HG02642 (cell line): ENCODE measurements around the gene MCHR1.

Experiments used
- ATAC-seq: cut with Tn5 transposase; IDR thresholded peaks from one replicate; pipeline ENCODE4 v1.9.1; 2021; ENCODE audit warnings: mild to moderate bottlenecking; ENCODE audit not compliant: unreplicated experiment, poor library complexity

MCHR1 gene

DNA sequence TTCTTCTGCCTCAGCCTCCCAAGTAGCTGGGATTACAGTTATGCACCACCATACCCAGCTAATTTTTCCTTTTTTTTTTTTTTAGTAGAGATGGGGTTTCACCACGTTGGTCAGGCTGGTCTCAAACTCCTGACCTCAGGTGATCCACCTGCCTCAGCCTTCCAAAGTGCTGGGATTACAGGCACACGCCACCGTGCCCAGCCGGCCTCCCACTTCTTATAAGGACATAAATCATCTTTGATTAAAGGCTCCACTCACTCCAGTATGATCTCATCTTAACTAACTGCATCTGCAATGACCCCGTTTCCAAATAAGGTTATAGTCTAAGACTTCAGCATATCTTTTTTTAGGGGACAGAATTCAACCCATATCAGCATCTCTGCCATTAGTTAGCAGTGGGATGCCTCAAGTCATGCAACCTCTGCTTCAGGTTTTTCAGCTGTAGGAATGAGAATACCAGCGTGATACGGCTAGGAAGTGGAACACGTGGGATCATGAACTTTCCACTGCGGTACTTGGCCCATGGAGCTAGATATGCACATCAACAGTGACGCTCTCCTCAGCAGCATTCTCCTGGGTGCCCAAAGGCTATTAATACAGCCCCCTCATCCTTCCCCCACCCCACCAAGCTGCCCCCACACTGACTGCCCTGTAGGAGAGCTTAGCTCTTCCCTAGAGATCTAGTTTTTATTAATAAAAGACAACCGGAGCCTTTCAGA is 41.4 kb downstream of the MCHR1 start:
- no peak for ATAC-seq

DNA sequence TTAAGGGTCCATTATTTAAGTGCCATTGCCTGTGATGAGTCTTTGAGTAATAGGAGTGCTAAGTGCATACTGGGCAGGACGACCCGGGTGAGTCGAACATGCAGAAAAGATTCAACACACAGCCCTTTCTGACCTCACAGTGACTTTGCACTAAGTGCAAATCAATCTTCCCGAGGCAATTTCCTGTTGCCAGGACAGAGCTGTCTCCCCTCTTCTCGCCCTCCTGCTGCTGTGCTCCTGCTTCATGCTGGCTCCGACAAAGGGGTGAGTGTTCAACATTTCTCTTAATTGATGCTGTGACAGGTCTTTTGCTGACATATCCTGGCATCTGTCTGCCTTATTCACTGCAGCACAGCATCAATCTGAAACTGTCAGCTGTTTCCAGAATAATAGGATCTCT is 42.0 kb downstream of the MCHR1 start:
- no peak for ATAC-seq

DNA sequence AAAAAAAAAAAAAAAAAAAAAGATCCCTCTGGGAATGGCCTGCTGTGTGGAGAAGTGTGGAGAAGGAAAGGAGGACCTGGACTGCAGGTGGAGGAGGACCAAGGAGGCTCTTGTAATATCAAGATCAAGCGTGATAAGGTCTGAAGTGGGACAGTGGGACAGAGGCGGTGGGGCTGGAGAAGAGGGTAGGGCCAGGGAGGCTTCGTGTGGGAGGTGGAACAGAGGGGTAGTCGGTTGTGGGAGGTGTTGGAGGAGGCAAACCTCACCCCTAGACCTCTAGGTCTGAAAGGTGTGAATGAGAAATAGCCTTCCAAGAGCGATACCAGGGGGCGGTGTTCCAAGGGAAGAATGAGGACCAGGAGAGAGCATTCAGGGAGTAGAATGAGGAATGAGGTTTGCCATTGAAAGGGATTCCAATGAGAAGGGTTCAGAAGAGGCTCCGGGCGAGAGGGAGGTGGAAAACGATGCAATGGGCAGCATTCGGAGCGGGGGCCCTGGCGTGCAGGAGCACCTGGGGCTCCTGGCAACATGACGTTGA is 44.2 kb downstream of the MCHR1 start:
- ATAC-seq: no peak

DNA sequence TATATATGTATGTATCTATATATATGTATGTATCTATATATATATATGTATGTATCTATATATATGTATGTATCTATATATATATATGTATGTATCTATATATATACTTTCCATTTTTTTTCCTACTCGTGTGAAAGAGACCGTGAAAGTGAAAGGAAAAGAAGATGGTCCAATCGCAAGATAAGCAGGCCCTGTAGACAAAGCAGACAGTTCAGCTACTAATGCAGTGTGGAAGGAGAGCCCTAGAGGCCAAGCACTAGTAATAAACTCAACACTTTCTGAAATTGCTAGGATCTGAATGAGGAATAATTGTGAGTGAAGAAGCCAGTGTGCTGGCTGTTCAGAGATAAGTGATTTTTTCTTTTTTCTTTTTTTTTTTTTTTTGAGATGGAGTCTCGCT is 47.2 kb downstream of the MCHR1 start:
- ATAC-seq: no peak

DNA sequence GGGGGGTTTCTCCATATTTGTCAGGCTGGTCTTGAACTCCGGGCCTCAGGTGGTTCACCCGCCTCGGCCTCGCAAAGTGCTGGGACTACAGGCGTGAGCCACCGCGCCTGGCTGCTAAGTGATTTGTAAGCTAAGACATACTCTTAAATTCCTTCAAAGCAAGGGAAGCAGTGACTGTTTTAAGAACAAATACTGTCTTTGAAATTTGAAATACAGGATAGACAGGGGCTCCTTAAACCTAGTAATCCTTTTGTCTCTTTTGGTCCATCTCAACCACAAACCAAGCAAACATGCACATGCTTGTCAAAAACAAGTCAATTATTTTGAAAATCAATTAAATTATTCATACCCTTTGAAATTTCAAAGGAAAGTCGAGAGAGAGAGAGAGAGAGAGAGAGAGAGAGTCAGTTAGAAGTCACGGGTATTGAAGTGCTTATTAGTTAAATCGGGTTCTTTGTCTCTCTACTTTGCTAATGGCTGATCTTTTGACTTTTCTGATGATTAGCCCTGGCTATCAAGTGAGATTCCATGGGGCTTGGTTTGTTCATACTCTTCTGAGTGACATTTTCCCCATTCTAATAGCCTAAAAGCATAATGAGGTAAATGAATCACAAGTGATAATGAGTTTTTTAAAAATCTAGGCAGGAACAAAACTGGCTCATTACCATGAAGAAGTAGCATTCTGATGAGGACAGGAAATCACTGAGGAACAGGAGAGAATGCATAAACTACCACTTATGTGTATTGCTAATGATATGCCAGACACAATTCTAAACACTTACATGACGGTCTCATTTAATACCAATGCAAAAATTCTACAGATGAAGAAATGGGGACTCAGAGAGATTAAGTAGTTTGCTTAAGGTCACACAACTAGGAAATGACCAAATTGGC is 48.0 kb downstream of the MCHR1 start:
- no peak for ATAC-seq

DNA sequence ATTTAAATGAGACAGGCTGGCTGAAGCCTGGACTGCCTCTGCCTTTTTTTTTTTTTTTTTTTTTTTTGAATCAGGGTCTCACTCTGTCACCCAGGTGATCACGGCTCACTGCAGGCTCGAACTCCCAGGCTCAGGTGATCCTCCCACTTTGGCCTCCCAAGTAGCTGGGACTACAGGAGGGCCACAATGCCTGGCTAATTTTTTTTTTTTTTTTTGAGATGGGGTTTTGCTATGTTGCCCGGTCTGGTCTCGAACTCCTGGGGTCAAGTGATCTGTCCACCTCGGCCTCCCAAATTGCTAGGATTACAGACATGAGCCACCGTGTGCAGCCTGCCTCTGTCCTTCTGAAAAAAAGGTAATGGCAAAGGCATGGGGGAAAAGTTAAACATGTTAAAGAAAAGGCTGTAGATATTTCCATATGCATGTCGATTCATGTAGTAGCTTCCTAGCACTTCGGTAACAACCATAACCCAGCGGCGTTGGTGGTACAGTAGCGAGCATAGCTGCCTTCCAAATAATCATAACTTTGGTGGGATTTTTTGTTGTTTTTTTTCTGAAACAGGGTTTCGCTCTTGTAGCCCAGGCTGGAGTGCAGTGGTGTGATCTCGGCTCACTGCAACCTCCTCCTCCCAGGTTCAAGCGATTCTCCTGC is 48.8 kb downstream of the MCHR1 start:
- no peak for ATAC-seq

DNA sequence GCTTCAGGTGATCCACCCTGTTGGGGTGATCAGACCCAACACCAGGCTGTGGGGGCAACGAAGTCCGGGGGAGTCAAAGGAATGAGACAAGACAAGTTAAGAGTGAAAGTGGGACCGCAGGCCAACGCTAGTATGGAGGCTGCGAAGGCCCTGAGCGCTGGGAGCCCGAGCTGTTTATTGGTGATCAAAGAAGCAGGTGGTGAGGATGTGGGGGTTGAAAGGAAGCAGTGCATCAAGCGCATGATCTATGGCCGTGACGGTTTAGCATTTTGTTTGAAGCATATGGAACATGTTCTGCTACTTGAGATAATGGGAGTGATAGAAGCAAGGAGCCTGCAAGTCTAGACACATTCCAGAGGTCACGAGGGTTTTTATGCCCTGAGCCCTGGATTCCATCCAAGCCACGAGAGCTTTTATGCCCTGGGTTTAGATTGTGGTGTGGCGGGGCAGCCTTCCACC is 49.5 kb downstream of the MCHR1 start:
- no peak for ATAC-seq

DNA sequence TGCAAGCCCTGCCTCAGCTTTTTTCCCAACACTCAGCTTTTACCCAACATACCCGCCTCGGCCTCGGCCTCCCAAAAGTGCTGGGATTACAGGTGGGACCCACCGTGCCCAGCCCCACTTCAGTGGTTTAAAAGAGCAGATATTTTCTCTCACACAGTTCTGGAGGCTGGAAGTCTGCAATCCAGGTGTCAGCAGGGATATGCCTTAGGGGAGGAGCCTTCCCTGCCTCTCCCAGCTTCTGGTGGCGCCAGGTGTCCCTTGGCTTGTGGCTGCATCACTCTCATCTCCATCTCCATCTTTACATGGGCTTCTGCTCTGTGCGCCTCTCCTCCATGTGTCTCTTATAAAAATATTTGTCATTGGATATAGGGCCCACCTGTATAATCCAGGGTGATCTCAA is 50.0 kb downstream of the MCHR1 start:
- ATAC-seq: no peak
